Neural cell (in vitro differentiated cells): ENCODE data around the gene SLC15A5.

Source experiments
- EP300 ChIP-seq: fragments of 450-650 bp; conservative IDR thresholded peaks from 2 replicates; pipeline ENCODE4 v1.6.1; 2014; ENCODE audit warnings: antibody characterized with exemption, mild to moderate bottlenecking, moderate library complexity; ENCODE audit not compliant: poor library complexity, severe bottlenecking
- POLR2AphosphoS5 ChIP-seq: IDR thresholded peaks from 2 replicates; pipeline ENCODE4 v1.6.1; 2012
- SMC3 ChIP-seq: fragments of 450-650 bp; conservative IDR thresholded peaks from 2 replicates; pipeline ENCODE4 v1.6.1; 2014; ENCODE audit warnings: antibody characterized with exemption, mild to moderate bottlenecking, moderate library complexity; ENCODE audit not compliant: poor library complexity
- TF ChIP-seq, protein P1 (sequence below): fragments of 450-650 bp; IDR thresholded peaks from 2 replicates; pipeline ENCODE4 v1.5.1; 2014; ENCODE audit warnings: antibody characterized with exemption, mild to moderate bottlenecking, moderate library complexity; ENCODE audit not compliant: poor library complexity, severe bottlenecking

DNA sequence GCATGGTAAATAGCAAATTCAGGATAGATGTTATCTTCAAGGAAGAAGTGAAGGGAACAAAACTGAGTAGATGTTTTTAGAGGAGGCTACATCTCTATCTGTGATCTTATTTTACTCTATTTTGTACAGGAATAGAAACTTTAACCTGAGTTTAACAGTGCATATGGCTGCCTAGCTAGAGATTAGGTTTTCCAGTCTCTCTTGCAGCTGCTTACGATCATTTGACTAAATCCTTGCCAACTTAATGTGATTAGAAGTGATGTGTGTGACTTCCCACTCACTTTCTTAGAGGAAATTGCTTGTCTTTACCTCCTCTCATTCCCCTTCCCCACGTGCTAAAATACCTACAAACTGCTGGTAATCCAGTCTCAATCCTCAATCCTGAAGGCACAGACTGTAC lies 26.5 kb upstream of the SLC15A5 start:
- TF ChIP-seq, protein P1, sequence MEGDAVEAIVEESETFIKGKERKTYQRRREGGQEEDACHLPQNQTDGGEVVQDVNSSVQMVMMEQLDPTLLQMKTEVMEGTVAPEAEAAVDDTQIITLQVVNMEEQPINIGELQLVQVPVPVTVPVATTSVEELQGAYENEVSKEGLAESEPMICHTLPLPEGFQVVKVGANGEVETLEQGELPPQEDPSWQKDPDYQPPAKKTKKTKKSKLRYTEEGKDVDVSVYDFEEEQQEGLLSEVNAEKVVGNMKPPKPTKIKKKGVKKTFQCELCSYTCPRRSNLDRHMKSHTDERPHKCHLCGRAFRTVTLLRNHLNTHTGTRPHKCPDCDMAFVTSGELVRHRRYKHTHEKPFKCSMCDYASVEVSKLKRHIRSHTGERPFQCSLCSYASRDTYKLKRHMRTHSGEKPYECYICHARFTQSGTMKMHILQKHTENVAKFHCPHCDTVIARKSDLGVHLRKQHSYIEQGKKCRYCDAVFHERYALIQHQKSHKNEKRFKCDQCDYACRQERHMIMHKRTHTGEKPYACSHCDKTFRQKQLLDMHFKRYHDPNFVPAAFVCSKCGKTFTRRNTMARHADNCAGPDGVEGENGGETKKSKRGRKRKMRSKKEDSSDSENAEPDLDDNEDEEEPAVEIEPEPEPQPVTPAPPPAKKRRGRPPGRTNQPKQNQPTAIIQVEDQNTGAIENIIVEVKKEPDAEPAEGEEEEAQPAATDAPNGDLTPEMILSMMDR = no peak
- no peak for TF ChIP-seq POLR2AphosphoS5
- no peak for TF ChIP-seq EP300
- TF ChIP-seq SMC3 = no peak
